Skeletal muscle tissue (tissue), 5 donors: Measurements from ENCODE around the gene UQCC3. TPM values are rescaled to one million over a fixed set of nuclear protein-coding genes. Genes with fewer than 3 reads are reported as not detected.

ENCODE experiments used
- H3K27ac ChIP-seq: one replicate; pipeline ENCODE4 v1.7.0; 2013; ENCODE audit warnings: mild to moderate bottlenecking, low read depth, low read length, inconsistent platforms
- H3K27me3 ChIP-seq, 3 donors: one replicate each; pipeline ENCODE4 v1.7.0; 2013; ENCODE audit warnings: low read length in 3 of 3; ENCODE audit not compliant: control insufficient read depth in 3 of 3, insufficient read depth in 3 of 3
- H3K36me3 ChIP-seq, 3 donors: one replicate each; pipeline ENCODE4 v1.7.0; 2013; ENCODE audit warnings: low read length in 3 of 3; ENCODE audit not compliant: control insufficient read depth in 3 of 3, insufficient read depth in 3 of 3
- H3K4me1 ChIP-seq, 3 donors: one replicate each; pipeline ENCODE4 v1.7.0; 2013; ENCODE audit warnings: low read length in 3 of 3, mild to moderate bottlenecking in 3 of 3; ENCODE audit not compliant: control insufficient read depth in 3 of 3, insufficient read depth in 3 of 3
- H3K4me3 ChIP-seq, 3 donors: one replicate each; pipeline ENCODE4 v1.7.0; 2013; ENCODE audit warnings: low read length in 3 of 3
- H3K9ac ChIP-seq, 3 donors: one replicate each; pipeline ENCODE4 v1.7.0; 2013; ENCODE audit warnings: low read length in 3 of 3, mild to moderate bottlenecking in 3 of 3, moderate library complexity in 2 of 3, low read depth in 1 of 3
- H3K9me3 ChIP-seq, 3 donors: one replicate each; pipeline ENCODE4 v1.7.0; 2013; ENCODE audit warnings: low read length in 3 of 3; ENCODE audit not compliant: control insufficient read depth in 3 of 3
- small RNA-seq: library from RNA; depleted of rRNA; stranded (forward); fragments of <200 nt; gene quantifications from one replicate; pipeline ENCODE3, GENCODE V24; 2014
- total RNA-seq: library from RNA; depleted of rRNA; stranded (reverse); fragments of >200 nt; gene quantifications from one replicate; pipeline ENCODE4 v1.2.3, GENCODE V29; 2014
- donor health status: Osteomylitis.

The UQCC3 gene
- total RNA-seq, 1 donor from 2014 or later, result 4.7 TPM

DNA sequence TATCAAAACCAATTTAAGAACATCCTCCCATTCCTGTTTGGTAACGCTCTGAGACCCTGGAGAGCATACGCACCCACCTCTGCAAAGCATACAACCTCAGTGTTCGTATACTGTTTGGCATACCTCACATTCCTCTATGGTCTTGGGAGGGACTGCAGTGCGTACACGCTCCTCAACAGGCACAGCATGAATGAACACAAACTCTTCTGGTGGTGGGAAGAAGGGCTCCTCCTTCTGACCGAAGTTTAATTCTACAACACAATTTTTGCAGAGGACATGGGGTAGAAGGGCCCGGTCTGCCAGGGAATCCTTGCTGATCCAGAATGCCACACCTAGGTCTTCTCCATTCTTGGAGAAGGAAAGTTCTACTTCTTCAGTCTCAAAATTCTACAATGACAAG, 50.5 kb downstream of the UQCC3 start:
- Histone ChIP-seq H3K4me3 (no peak overlapping the region), H3K36me3 (peaks cover 53 to 62% (median 60%) of the 10 kb centered on the region in 3 donors), H3K9me3 (no peaks in the 10 kb centered on the region), H3K9ac (no peak overlapping the region), H3K27ac (no peak overlapping the region), H3K27me3 (no peaks in the 10 kb centered on the region), H3K4me1 (peaks cover 24 to 29% (median 24%) of the 10 kb centered on the region in 3 donors)

Small RNA genes lying within 50 kb of the gene (small RNA-seq; reads per million reads assigned to genes)
- gene SNORA57, result not detected

Other genes starting within 250 kb of the UQCC3 start
- gene AHNAK, start 124.9 kb upstream of the UQCC3 start, total RNA-seq, result 432 TPM
- 2,520 TPM for gene EEF1G, start 97.8 kb upstream of the UQCC3 start, total RNA-seq
- gene TUT1, start 80.2 kb upstream of the UQCC3 start, total RNA-seq, result 4.2 TPM
- gene MTA2, start 69.8 kb upstream of the UQCC3 start, total RNA-seq, result 63.7 TPM
- 7.3 TPM for gene EML3, start 58.9 kb upstream of the UQCC3 start, total RNA-seq
- 1.6 TPM for gene ROM1, start 58.4 kb upstream of the UQCC3 start, total RNA-seq
- 8.4 TPM for gene B3GAT3, start 49.7 kb upstream of the UQCC3 start, total RNA-seq
- 99.7 TPM for gene GANAB, start 25.1 kb upstream of the UQCC3 start, total RNA-seq
- 15.1 TPM for gene INTS5, start 18.4 kb upstream of the UQCC3 start, total RNA-seq
- 22.4 TPM for gene C11orf98, start 6.5 kb upstream of the UQCC3 start, total RNA-seq
- gene CSKMT, start 6.4 kb upstream of the UQCC3 start, total RNA-seq, result 4.7 TPM
- 1.0 TPM for gene LBHD1, start 594 bp downstream of the UQCC3 start, total RNA-seq
- gene UBXN1, start 7.4 kb downstream of the UQCC3 start, total RNA-seq, result 106 TPM
- 9.9 TPM for gene LRRN4CL, start 17.9 kb downstream of the UQCC3 start, total RNA-seq
- gene BSCL2, start 35.8 kb downstream of the UQCC3 start, total RNA-seq, result 19.8 TPM
- not detected for gene GNG3, start 36.0 kb downstream of the UQCC3 start, total RNA-seq
- 18.8 TPM for gene HNRNPUL2, start 55.8 kb downstream of the UQCC3 start, total RNA-seq
- 25.6 TPM for gene TTC9C, start 56.8 kb downstream of the UQCC3 start, total RNA-seq
- gene ZBTB3, start 82.5 kb downstream of the UQCC3 start, total RNA-seq, result 11.5 TPM
- 50.1 TPM for gene POLR2G, start 89.9 kb downstream of the UQCC3 start, total RNA-seq
- 11.5 TPM for gene TAF6L, start 99.7 kb downstream of the UQCC3 start, total RNA-seq
- 16.2 TPM for gene TMEM179B, start 115.7 kb downstream of the UQCC3 start, total RNA-seq
- 20.9 TPM for gene TMEM223, start 120.3 kb downstream of the UQCC3 start, total RNA-seq
- gene NXF1, start 133.8 kb downstream of the UQCC3 start, total RNA-seq, result 12.5 TPM
- 33.9 TPM for gene STX5, start 160.4 kb downstream of the UQCC3 start, total RNA-seq
- not detected for gene TEX54, start 161.2 kb downstream of the UQCC3 start, total RNA-seq
- gene WDR74, start 167.9 kb downstream of the UQCC3 start, total RNA-seq, result 65.8 TPM
- gene SLC3A2, start 209.2 kb downstream of the UQCC3 start, total RNA-seq, result 56.4 TPM
- gene CHRM1, start 249.7 kb downstream of the UQCC3 start, total RNA-seq, result not detected